Fibroblast of villous mesenchyme (primary cell): ENCODE results near the gene PALM. TPM values are rescaled to one million over a fixed set of nuclear protein-coding genes. Genes with fewer than 3 reads are reported as not detected.
A peak's percentile ranks its signal among the peaks of the same experiment; 100 is the strongest.

ENCODE experiments used
- DNase-seq: peaks from one replicate; pipeline ENCODE4 v3.0.0-alpha.2; 2010; ENCODE audit warnings: low read depth
- H3K4me3 ChIP-seq: 2 replicates; pipeline ENCODE4 v1.5.1; 2011; ENCODE audit warnings: low read depth, mild to moderate bottlenecking, low read length
- total RNA-seq: library from RNA; depleted of rRNA; stranded (reverse); fragments of >200 nt; gene quantifications from 2 replicates; pipeline ENCODE4 v1.2.3, GENCODE V29; 2012
- TF ChIP-seq, protein P1 (sequence below): IDR thresholded peaks from 2 replicates; pipeline ENCODE4 v1.5.1; 2012; ENCODE audit warnings: low read depth, mild to moderate bottlenecking, low read length; ENCODE audit not compliant: insufficient read depth

PALM gene
- total RNA-seq, 1 donor, result 1.7 TPM

DNA sequence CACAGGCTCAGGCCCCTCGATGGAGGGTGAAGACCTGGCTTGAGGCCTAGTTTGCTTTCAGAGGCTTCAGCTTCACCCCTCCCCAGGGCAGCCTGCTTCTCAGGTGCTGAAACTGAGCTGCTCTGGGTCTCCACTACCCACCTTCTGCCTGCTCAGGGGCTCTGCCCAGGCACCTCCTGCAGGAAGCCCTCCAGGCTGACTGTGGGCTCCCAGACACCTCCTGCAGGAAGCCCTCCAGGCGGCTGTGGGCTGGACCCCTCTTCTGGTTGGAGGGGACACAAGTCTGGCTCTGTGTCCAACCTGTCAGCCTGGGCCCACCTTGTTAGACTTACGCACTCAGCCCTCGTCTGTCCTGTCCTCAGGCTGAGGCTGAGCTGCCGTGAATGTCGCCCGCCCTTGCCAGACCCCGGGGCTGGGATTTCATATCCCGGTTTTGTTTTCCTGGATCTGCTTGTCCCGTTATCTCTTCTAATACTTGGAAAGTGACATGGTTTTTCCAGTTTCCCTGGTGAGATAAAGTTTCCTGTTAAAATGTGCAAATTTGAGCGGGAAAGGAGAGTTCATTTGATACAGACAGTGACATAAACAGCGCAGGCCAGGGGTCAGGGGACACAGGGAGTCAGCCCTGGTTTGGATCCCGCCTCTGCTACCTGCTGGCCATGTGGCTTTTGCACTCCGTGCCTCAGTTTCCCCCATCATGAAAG lies 21.4 kb downstream of the PALM start:
- TF ChIP-seq, protein P1, sequence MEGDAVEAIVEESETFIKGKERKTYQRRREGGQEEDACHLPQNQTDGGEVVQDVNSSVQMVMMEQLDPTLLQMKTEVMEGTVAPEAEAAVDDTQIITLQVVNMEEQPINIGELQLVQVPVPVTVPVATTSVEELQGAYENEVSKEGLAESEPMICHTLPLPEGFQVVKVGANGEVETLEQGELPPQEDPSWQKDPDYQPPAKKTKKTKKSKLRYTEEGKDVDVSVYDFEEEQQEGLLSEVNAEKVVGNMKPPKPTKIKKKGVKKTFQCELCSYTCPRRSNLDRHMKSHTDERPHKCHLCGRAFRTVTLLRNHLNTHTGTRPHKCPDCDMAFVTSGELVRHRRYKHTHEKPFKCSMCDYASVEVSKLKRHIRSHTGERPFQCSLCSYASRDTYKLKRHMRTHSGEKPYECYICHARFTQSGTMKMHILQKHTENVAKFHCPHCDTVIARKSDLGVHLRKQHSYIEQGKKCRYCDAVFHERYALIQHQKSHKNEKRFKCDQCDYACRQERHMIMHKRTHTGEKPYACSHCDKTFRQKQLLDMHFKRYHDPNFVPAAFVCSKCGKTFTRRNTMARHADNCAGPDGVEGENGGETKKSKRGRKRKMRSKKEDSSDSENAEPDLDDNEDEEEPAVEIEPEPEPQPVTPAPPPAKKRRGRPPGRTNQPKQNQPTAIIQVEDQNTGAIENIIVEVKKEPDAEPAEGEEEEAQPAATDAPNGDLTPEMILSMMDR, result no peak
- DNase-seq, result no peak
- no peak overlapping the region for H3K4me3 ChIP-seq

DNA sequence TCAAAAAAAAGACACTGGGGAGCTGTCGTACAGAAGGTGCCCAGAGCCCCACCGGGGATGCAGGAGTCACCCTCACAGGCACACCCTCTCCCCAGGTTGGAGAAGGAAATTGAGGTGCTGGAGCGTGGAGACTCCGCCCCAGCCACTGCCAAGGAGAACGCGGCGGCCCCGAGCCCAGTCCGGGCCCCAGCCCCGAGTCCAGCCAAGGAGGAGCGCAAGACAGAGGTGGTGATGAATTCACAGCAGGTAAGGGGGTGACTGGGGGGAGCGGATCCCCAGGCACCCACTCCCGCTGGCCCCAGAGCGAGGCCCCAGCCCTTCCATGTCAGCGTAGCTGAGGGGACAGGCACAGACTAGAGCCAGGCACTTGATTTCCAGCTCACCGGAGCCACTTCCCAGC lies 22.3 kb downstream of the PALM start:
- no peak overlapping the region for H3K4me3 ChIP-seq
- TF ChIP-seq, protein P1, result no peak
- no peak for DNase-seq

DNA sequence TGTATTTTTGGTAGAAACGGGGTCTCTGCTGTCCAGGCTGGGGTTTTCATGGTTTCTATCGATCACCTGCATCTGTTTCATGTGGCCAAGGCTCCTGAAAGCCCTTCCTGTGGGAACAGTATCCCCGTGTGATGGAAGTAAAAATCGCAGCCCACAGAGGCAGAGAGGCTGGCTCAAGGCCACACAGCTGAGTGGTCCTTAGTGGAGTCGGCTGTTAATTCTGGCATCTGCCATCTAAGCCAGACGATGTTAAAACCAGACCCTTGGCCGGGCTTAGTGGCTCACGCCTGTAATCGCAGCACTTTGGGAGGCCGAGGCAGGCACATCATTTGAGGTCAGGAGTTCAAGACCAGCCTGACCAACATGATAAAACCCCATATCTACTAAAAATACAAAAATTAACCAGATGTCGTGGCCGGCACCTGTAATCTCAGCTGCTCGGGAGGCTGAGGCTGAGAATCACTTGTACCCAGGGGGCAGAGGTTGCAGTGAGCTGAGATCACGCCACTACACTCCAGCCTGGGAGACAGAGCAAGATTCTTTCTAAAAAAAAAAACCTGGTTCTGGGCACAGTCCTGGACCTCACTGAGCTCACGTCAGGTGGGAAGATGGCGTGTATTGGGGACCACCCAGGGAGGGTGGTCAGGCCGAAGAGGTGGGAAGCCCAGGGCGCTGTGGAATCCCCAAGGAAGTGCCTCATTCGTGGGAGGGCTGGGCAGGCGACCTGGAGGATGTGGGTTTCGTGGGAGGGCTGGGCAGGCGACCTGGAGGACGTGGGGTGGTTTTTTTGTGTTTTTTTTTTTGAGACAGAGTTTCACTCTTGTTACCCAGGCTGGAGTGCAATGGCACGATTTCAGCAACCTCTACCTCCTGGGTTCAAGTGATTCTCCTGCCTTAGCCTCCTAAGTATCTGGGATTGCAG lies 23.7 kb downstream of the PALM start:
- TF ChIP-seq, protein P1, result no peak
- no peak overlapping the region for H3K4me3 ChIP-seq
- no peak for DNase-seq

DNA sequence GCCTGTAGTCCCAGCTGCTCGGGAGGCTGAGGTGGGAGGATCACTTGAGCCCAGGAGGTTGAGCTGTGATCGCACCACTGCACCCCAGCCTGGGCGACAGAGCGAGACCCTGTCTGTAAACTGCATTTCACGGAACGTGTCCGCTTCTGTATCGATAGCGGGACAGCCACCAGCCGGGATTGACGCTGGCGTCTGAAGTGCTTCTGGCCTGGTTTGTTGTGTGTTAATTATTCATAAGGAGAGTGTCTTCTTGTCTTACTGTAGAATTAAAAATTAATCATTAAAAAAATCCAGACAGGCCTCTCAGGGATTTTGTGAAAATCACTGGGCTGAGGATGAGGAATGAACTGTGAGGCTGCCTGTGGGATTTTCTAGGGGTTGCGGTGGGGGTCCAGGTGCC lies 26.0 kb downstream of the PALM start:
- TF ChIP-seq, protein P1, result no peak
- no peak for DNase-seq
- H3K4me3 ChIP-seq, result no peak overlapping the region

DNA sequence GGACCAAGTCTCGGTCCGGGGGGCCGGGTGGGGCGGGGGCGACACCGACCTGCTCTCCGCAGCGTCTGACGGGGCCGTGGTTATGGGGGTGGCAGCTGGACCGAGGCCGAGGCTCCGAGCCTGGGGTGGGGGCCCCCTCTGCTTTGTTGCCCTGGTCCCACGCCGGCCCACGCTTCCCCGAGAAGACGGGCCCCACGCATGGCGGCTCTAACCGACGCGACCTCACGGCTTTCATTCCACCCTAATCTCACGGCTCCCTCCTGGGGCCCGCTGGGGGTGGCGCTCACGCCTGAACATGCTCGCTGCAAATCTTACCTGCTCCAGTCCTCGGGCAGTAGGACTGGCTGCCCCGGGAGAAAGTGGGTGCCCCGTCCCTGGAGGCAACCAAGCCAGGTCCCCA lies 27.4 kb downstream of the PALM start:
- no peak for DNase-seq
- TF ChIP-seq, protein P1, result no peak
- H3K4me3 ChIP-seq, result no peak overlapping the region

DNA sequence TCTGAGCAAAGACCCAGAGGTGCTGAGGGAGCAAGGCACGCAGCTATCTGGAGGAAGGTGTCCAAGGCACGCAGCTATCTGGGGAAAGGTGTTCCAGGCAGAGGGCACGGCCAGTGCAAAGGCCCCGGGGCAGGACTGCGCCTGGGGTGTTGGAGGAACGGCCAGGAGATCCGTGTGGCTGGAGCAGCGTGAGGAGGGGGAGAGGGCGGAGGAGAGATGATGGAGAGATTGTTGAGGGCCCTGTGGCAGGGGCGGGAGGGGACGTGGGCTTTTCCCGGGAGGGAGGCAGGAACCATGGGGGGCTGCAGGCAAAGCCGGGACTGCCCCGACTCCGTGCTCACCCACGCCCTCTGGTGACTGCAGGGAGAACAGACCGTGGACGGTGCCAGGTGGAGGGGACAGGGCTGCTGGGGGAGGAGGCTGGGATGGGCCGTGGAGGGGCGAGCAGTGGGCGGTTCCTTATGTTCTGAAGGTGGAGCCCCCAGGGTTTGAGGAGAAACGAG lies 28.9 kb downstream of the PALM start:
- no peak overlapping the region for H3K4me3 ChIP-seq
- DNase-seq, result no peak
- TF ChIP-seq, protein P1, result peak; percentile 62
